Lung microvascular endothelial cell (primary cell): Measurements from ENCODE around the gene ATF2. TPM values are rescaled to one million over a fixed set of nuclear protein-coding genes. Genes with fewer than 3 reads are reported as not detected.
A peak's percentile ranks its signal among the peaks of the same experiment; 100 is the strongest.
"Not testable (repeated sequence)": the region's sequence is repeated elsewhere in the genome, so short reads cannot be mapped to it uniquely, and the experiment has no call there.

ENCODE experiments used
- DNase-seq, 2 donors: peaks; one replicate each; pipeline versions ENCODE4 v3.0.0 to v3.0.0-alpha.2; 2010; ENCODE audit warnings: low read depth in 2 of 2
- total RNA-seq: library from RNA; depleted of rRNA; stranded (reverse); fragments of >200 nt; gene quantifications from 2 replicates; pipeline ENCODE4 v1.2.1, GENCODE V29; 2014

The ATF2 gene
- total RNA-seq, 1 donor from 2014 or later: 44.4 TPM

- DNase-seq: no peak
Observed at GRCh38 chr2:175166216-175166824, 1.7 kb downstream of the ATF2 start.

- DNase-seq: no peak
Observed at GRCh38 chr2:175164235-175164634, 3.8 kb downstream of the ATF2 start.

- DNase-seq: no peak
Observed at GRCh38 chr2:175158894-175159293, 9.1 kb downstream of the ATF2 start.

GRCh38 chr2:175156534-175156933 lies 11.5 kb downstream of the ATF2 start:
- DNase-seq: peak in 1 of 2 donors; percentile 9

GRCh38 chr2:175154661-175155082 lies 13.3 kb downstream of the ATF2 start:
- peak in 1 of 2 donors; percentile 16 for DNase-seq

GRCh38 chr2:175152242-175152641 lies 15.8 kb downstream of the ATF2 start:
- DNase-seq: no peak

- DNase-seq: peak in 1 of 2 donors; percentile 7
Observed at GRCh38 chr2:175151791-175152190, 16.2 kb downstream of the ATF2 start.

GRCh38 chr2:175147186-175147585 lies 20.8 kb downstream of the ATF2 start:
- no peak for DNase-seq

GRCh38 chr2:175143678-175144077 lies 24.3 kb downstream of the ATF2 start:
- DNase-seq: no peak

GRCh38 chr2:175143191-175143590 lies 24.8 kb downstream of the ATF2 start:
- DNase-seq: no peak

GRCh38 chr2:175140332-175140731 lies 27.7 kb downstream of the ATF2 start:
- DNase-seq: no peak

- DNase-seq: no peak
Observed at GRCh38 chr2:175137793-175138192, 30.2 kb downstream of the ATF2 start.

GRCh38 chr2:175136334-175137215 lies 31.4 kb downstream of the ATF2 start:
- no peak for DNase-seq

- DNase-seq: no peak
Observed at GRCh38 chr2:175135862-175136261, 32.1 kb downstream of the ATF2 start.

GRCh38 chr2:175135177-175135576 lies 32.8 kb downstream of the ATF2 start:
- DNase-seq: no peak

- DNase-seq: no peak
Observed at GRCh38 chr2:175131252-175131651, 36.8 kb downstream of the ATF2 start.

GRCh38 chr2:175126661-175127060 lies 41.3 kb downstream of the ATF2 start:
- no peak for DNase-seq

GRCh38 chr2:175123254-175123653 lies 44.7 kb downstream of the ATF2 start:
- no peak for DNase-seq

- peak; percentile 60 to 66 for DNase-seq
Observed at GRCh38 chr2:175111200-175111657, 56.8 kb downstream of the ATF2 start.

GRCh38 chr2:175108091-175108490 lies 59.9 kb downstream of the ATF2 start:
- DNase-seq: not testable (repeated sequence)

GRCh38 chr2:175107146-175107545 lies 60.9 kb downstream of the ATF2 start:
- DNase-seq: no peak

GRCh38 chr2:175103191-175103590 lies 64.8 kb downstream of the ATF2 start:
- DNase-seq: no peak

GRCh38 chr2:175101514-175101913 lies 66.5 kb downstream of the ATF2 start:
- DNase-seq: no peak
